Brain microvascular endothelial cell (primary cell): ENCODE data around the gene PDE4D.

Experiments
- DNase-seq: peaks from one replicate; pipeline ENCODE4 v3.0.0-alpha.2; 2020
- H3K27ac ChIP-seq: fragments of 250-450 bp; sonication (Bioruptor Pico); 2 replicates; pipeline ENCODE4 v1.5.1; 2020; ENCODE audit warnings: mild to moderate bottlenecking, moderate library complexity
- H3K27me3 ChIP-seq: fragments of 250-450 bp; sonication (Bioruptor Pico); replicated peaks from 2 replicates; pipeline ENCODE4 v1.5.1; 2020; ENCODE audit warnings: mild to moderate bottlenecking
- H3K36me3 ChIP-seq: fragments of 250-450 bp; sonication (Bioruptor Pico); replicated peaks from 2 replicates; pipeline ENCODE4 v1.5.1; 2020; ENCODE audit warnings: mild to moderate bottlenecking
- H3K4me3 ChIP-seq: 2 replicates; pipeline ENCODE4 v1.5.1; 2011; ENCODE audit warnings: low read depth, mild to moderate bottlenecking, control low read depth, low read length, moderate library complexity
- CTCF ChIP-seq: IDR thresholded peaks from 2 replicates; pipeline ENCODE4 v1.5.1; 2011; ENCODE audit warnings: low read depth, mild to moderate bottlenecking, moderate library complexity, low read length, control low read depth, inconsistent platforms; ENCODE audit errors: missing control alignments
- in situ Hi-C: cut with HindIII; loops from 2 replicates; pipeline ENCODE4 v1.10.0; 2017; ENCODE audit warnings: low sequenced_read_pairs, low pct_ligation_motif_present

The PDE4D gene

GRCh38 chr5:59093329-59093728 lies 800.2 kb downstream of the PDE4D start:
- no peak overlapping the region for H3K27ac ChIP-seq
- DNase-seq = no peak
- H3K36me3 ChIP-seq = no peaks in the 10 kb centered on the region
- no peaks in the 10 kb centered on the region for H3K27me3 ChIP-seq
- H3K4me3 ChIP-seq = no peak overlapping the region
- in situ Hi-C loops = no loop called here
- TF ChIP-seq CTCF = no peak

- Histone ChIP-seq H3K4me3 (no peak overlapping the region), H3K27me3 (no peaks in the 10 kb centered on the region), H3K27ac (no peak overlapping the region), H3K36me3 (no peaks in the 10 kb centered on the region)
- no peak for TF ChIP-seq CTCF
- no peak for DNase-seq
- in situ Hi-C loops = no loop called here
These were observed 800.8 kb downstream of the PDE4D start for GRCh38 chr5:59092758-59093157.

- no peaks in the 10 kb centered on the region for H3K36me3 ChIP-seq
- in situ Hi-C loops = no loop called here
These were observed 801.6 kb downstream of the PDE4D start for GRCh38 chr5:59091965-59092364.

GRCh38 chr5:59090323-59090722 lies 803.2 kb downstream of the PDE4D start:
- no peak for TF ChIP-seq CTCF
- no peaks in the 10 kb centered on the region for H3K36me3 ChIP-seq
- in situ Hi-C loops = no loop called here
- no peak overlapping the region for H3K4me3 ChIP-seq
- DNase-seq = no peak
- H3K27ac ChIP-seq = no peak overlapping the region
- no peaks in the 10 kb centered on the region for H3K27me3 ChIP-seq

More at GRCh38 chr5:59091965-59092364, 801.6 kb downstream of the PDE4D start:
- H3K27me3 ChIP-seq = no peaks in the 10 kb centered on the region
- no peak overlapping the region for H3K27ac ChIP-seq
- no peak for TF ChIP-seq CTCF
- no peak for DNase-seq
- no peak overlapping the region for H3K4me3 ChIP-seq

GRCh38 chr5:59089767-59090166 lies 803.8 kb downstream of the PDE4D start:
- DNase-seq = no peak
- H3K27me3 ChIP-seq = no peaks in the 10 kb centered on the region
- TF ChIP-seq CTCF = no peak
- in situ Hi-C loops = no loop called here
- H3K4me3 ChIP-seq = no peak overlapping the region
- H3K36me3 ChIP-seq = no peaks in the 10 kb centered on the region
- no peak overlapping the region for H3K27ac ChIP-seq

GRCh38 chr5:59088546-59088945 lies 805.0 kb downstream of the PDE4D start:
- DNase-seq = no peak
- in situ Hi-C loops = no loop called here
- H3K27ac ChIP-seq = no peak overlapping the region
- H3K27me3 ChIP-seq = no peaks in the 10 kb centered on the region
- H3K36me3 ChIP-seq = no peaks in the 10 kb centered on the region
- no peak for TF ChIP-seq CTCF
- H3K4me3 ChIP-seq = no peak overlapping the region
